GM12878 (cell line): ENCODE results near the gene ERFL. TPM values are rescaled to one million over a fixed set of nuclear protein-coding genes. Genes with fewer than 3 reads are reported as not detected.

Experiments used
- KLF5 ChIP-seq: fragments of 450-650 bp; IDR thresholded peaks from 2 replicates; pipeline ENCODE4 v1.6.1; 2014; ENCODE audit warnings: mild to moderate bottlenecking; ENCODE audit not compliant: partially characterized antibody
- microRNA-seq: library from miRNA; unstranded; fragments of <30 nt; microRNA quantifications from one replicate; pipeline ENCODE4, GENCODE V29; 2018
- polyA plus RNA-seq, 11 experiments: library from polyadenylated mRNA; depleted of rRNA in 4 of 11; unstranded in 6 of 11; stranded (reverse) in 5 of 11; fragments of >200 nt; fragmentation: Nextera tagmentation in 4 of 11; fragmentation: Illumina TruSeq in 1 of 11; extraction: Ambion mirVana in 4 of 11; extraction: Trizol in 1 of 11; gene quantifications; 1 replicate in 1 of 11; 2 replicates in 10 of 11; pipeline versions ENCODE4 v1.2.1 to v1.2.3, GENCODE V29; 2011 to 2016; ENCODE audit warnings: inconsistent platforms in 2 of 11, missing spikeins in 2 of 11, low read depth in 1 of 11
- small RNA-seq: library from RNA; depleted of rRNA; stranded (forward); fragments of <200 nt; gene quantifications from one replicate; pipeline ENCODE3, GENCODE V24; 2014
- total RNA-seq, 4 experiments: library from RNA; depleted of rRNA in 3 of 4; stranded (reverse); fragments of >200 nt in 3 of 4; fragmentation: Illumina TruSeq in 1 of 4; extraction: Trizol in 1 of 4; gene quantifications; 2 replicates each; pipeline versions ENCODE4 v1.2.1 to v1.2.3, GENCODE V29; 2013 to 2021
- TF ChIP-seq, protein P1 (sequence below): fragments of 450-650 bp; IDR thresholded peaks from 2 replicates; pipeline ENCODE4 v1.6.1; 2017; ENCODE audit warnings: mild to moderate bottlenecking, moderate library complexity

Gene ERFL
- total and polyA plus RNA-seq, 10 of the 15 experiments (the other 5 are each of a cell fraction or from before 2014, with no cell fraction given) = 0.04 to 0.10 (median 0.05) TPM; not detected in 7

DNA sequence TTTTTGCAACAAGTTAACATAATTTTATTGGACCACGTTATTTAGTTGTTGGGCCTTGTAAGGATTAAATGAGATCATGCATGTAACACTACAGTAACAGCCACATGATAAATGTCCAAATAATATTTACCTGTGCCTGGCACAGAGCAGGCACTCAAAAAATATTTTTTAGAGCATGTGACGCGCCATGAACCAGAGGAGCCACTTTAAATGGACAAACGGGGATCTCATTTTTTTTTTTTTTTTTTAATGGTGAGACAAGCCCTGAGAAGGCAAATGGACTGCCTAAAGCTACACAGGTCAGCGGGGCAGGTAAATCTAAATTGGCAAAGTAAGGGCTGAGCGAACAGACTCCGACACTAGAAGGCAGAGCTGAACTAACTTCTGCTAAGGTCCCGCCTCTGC, 69.0 kb downstream of the ERFL start (continued):
- TF ChIP-seq, protein P1, sequence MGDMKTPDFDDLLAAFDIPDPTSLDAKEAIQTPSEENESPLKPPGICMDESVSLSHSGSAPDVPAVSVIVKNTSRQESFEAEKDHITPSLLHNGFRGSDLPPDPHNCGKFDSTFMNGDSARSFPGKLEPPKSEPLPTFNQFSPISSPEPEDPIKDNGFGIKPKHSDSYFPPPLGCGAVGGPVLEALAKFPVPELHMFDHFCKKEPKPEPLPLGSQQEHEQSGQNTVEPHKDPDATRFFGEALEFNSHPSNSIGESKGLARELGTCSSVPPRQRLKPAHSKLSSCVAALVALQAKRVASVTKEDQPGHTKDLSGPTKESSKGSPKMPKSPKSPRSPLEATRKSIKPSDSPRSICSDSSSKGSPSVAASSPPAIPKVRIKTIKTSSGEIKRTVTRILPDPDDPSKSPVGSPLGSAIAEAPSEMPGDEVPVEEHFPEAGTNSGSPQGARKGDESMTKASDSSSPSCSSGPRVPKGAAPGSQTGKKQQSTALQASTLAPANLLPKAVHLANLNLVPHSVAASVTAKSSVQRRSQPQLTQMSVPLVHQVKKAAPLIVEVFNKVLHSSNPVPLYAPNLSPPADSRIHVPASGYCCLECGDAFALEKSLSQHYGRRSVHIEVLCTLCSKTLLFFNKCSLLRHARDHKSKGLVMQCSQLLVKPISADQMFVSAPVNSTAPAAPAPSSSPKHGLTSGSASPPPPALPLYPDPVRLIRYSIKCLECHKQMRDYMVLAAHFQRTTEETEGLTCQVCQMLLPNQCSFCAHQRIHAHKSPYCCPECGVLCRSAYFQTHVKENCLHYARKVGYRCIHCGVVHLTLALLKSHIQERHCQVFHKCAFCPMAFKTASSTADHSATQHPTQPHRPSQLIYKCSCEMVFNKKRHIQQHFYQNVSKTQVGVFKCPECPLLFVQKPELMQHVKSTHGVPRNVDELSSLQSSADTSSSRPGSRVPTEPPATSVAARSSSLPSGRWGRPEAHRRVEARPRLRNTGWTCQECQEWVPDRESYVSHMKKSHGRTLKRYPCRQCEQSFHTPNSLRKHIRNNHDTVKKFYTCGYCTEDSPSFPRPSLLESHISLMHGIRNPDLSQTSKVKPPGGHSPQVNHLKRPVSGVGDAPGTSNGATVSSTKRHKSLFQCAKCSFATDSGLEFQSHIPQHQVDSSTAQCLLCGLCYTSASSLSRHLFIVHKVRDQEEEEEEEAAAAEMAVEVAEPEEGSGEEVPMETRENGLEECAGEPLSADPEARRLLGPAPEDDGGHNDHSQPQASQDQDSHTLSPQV = no peak
- no peak for TF ChIP-seq KLF5

Small RNA genes lying within 50 kb of the gene (microRNA-seq; reads per million reads assigned to microRNA genes)
- gene MIR6797 = 0.75 reads per million

Small RNA genes lying within 50 kb of the gene (small RNA-seq; reads per million reads assigned to genes)
- 0.66 reads per million, percentile 17 among the genes with 10 or more reads in this experiment for gene MIR6797

Other genes with a start within 250 kb of the ERFL start
Only the 7 nearest of the 14 such genes appear.
- not detected in 2 replicates for gene LYPD4, start 83.8 kb downstream of the ERFL start, total RNA-seq (2014; rRNA removed)
- not detected in 2 replicates for gene LYPD4, start 83.8 kb downstream of the ERFL start, total RNA-seq (2014; rRNA removed; fragmentation: Illumina TruSeq; extraction: Trizol)
- not detected in 2 replicates for gene LYPD4, start 83.8 kb downstream of the ERFL start, total RNA-seq (2021)
- not detected in 2 replicates for gene LYPD4, start 83.8 kb downstream of the ERFL start, polyA plus RNA-seq (2011; rRNA removed)
- not detected in 2 replicates for gene LYPD4, start 83.8 kb downstream of the ERFL start, polyA plus RNA-seq (2014; fragmentation: Illumina TruSeq; extraction: Trizol)
- gene LYPD4, start 83.8 kb downstream of the ERFL start, polyA plus RNA-seq (2014; fragmentation: Nextera tagmentation; extraction: Ambion mirVana) = not detected
- gene LYPD4, start 83.8 kb downstream of the ERFL start, polyA plus RNA-seq (2014; rRNA removed) = not detected in 2 replicates
- gene LYPD4, start 83.8 kb downstream of the ERFL start, polyA plus RNA-seq (2016; fragmentation: Nextera tagmentation; extraction: Ambion mirVana) = not detected
- not detected in 2 replicates for gene DMRTC2, start 83.4 kb downstream of the ERFL start, total RNA-seq (2014; rRNA removed)
- not detected in 2 replicates for gene DMRTC2, start 83.4 kb downstream of the ERFL start, total RNA-seq (2014; rRNA removed; fragmentation: Illumina TruSeq; extraction: Trizol)
- not detected in 2 replicates for gene DMRTC2, start 83.4 kb downstream of the ERFL start, total RNA-seq (2021)
- gene DMRTC2, start 83.4 kb downstream of the ERFL start, polyA plus RNA-seq (2011; rRNA removed) = not detected in 2 replicates
- not detected in 2 replicates for gene DMRTC2, start 83.4 kb downstream of the ERFL start, polyA plus RNA-seq (2014; fragmentation: Illumina TruSeq; extraction: Trizol)
- gene DMRTC2, start 83.4 kb downstream of the ERFL start, polyA plus RNA-seq (2014; fragmentation: Nextera tagmentation; extraction: Ambion mirVana) = not detected
- not detected in 2 replicates for gene DMRTC2, start 83.4 kb downstream of the ERFL start, polyA plus RNA-seq (2014; rRNA removed)
- not detected for gene DMRTC2, start 83.4 kb downstream of the ERFL start, polyA plus RNA-seq (2016; fragmentation: Nextera tagmentation; extraction: Ambion mirVana)
- gene RPS19, start 68.2 kb downstream of the ERFL start, total RNA-seq (2014; rRNA removed) = 2,833 and 3,056 TPM in 2 replicates
- gene RPS19, start 68.2 kb downstream of the ERFL start, total RNA-seq (2014; rRNA removed; fragmentation: Illumina TruSeq; extraction: Trizol) = 4,466 and 4,585 TPM in 2 replicates
- 4,047 and 4,139 TPM in 2 replicates for gene RPS19, start 68.2 kb downstream of the ERFL start, total RNA-seq (2021)
- 2,203 and 3,275 TPM in 2 replicates for gene RPS19, start 68.2 kb downstream of the ERFL start, polyA plus RNA-seq (2011; rRNA removed)
- gene RPS19, start 68.2 kb downstream of the ERFL start, polyA plus RNA-seq (2014; fragmentation: Illumina TruSeq; extraction: Trizol) = 763 and 2,654 TPM in 2 replicates
- gene RPS19, start 68.2 kb downstream of the ERFL start, polyA plus RNA-seq (2014; fragmentation: Nextera tagmentation; extraction: Ambion mirVana) = 1,000 to 10,000 TPM; 5,523 to 5,578 TPM
- gene RPS19, start 68.2 kb downstream of the ERFL start, polyA plus RNA-seq (2014; rRNA removed) = 2,615 and 3,329 TPM in 2 replicates
- gene RPS19, start 68.2 kb downstream of the ERFL start, polyA plus RNA-seq (2016; fragmentation: Nextera tagmentation; extraction: Ambion mirVana) = 1,000 to 10,000 TPM; 4,207 to 4,390 TPM
- 370 and 414 TPM in 2 replicates for gene CD79A, start 51.2 kb downstream of the ERFL start, total RNA-seq (2014; rRNA removed)
- gene CD79A, start 51.2 kb downstream of the ERFL start, total RNA-seq (2014; rRNA removed; fragmentation: Illumina TruSeq; extraction: Trizol) = 243 and 253 TPM in 2 replicates
- 357 and 368 TPM in 2 replicates for gene CD79A, start 51.2 kb downstream of the ERFL start, total RNA-seq (2021)
- gene CD79A, start 51.2 kb downstream of the ERFL start, polyA plus RNA-seq (2011; rRNA removed) = 117 and 280 TPM in 2 replicates
- gene CD79A, start 51.2 kb downstream of the ERFL start, polyA plus RNA-seq (2014; fragmentation: Illumina TruSeq; extraction: Trizol) = 97.1 and 294 TPM in 2 replicates
- gene CD79A, start 51.2 kb downstream of the ERFL start, polyA plus RNA-seq (2014; fragmentation: Nextera tagmentation; extraction: Ambion mirVana) = 10 to 100 TPM; 38.8 to 76.5 TPM
- 400 and 502 TPM in 2 replicates for gene CD79A, start 51.2 kb downstream of the ERFL start, polyA plus RNA-seq (2014; rRNA removed)
- 100 to 1,000 TPM; 268 to 283 TPM for gene CD79A, start 51.2 kb downstream of the ERFL start, polyA plus RNA-seq (2016; fragmentation: Nextera tagmentation; extraction: Ambion mirVana)
- 63.3 and 67.8 TPM in 2 replicates for gene ARHGEF1, start 45.3 kb downstream of the ERFL start, total RNA-seq (2014; rRNA removed)
- gene ARHGEF1, start 45.3 kb downstream of the ERFL start, total RNA-seq (2014; rRNA removed; fragmentation: Illumina TruSeq; extraction: Trizol) = 21.2 and 21.7 TPM in 2 replicates
- gene ARHGEF1, start 45.3 kb downstream of the ERFL start, total RNA-seq (2021) = 185 and 207 TPM in 2 replicates
- 22.5 and 40.1 TPM in 2 replicates for gene ARHGEF1, start 45.3 kb downstream of the ERFL start, polyA plus RNA-seq (2011; rRNA removed)
- gene ARHGEF1, start 45.3 kb downstream of the ERFL start, polyA plus RNA-seq (2014; fragmentation: Illumina TruSeq; extraction: Trizol) = 13.4 and 35.3 TPM in 2 replicates
- gene ARHGEF1, start 45.3 kb downstream of the ERFL start, polyA plus RNA-seq (2014; fragmentation: Nextera tagmentation; extraction: Ambion mirVana) = 1 to 10 TPM; 1.2 to 5.9 TPM
- gene ARHGEF1, start 45.3 kb downstream of the ERFL start, polyA plus RNA-seq (2014; rRNA removed) = 151 and 182 TPM in 2 replicates
- gene ARHGEF1, start 45.3 kb downstream of the ERFL start, polyA plus RNA-seq (2016; fragmentation: Nextera tagmentation; extraction: Ambion mirVana) = 100 to 1,000 TPM in 1 of 2 experiments, 10 to 100 TPM in 1; 89.7 to 110 TPM
- gene RABAC1, start 30.9 kb upstream of the ERFL start, total RNA-seq (2014; rRNA removed) = 90.6 and 104 TPM in 2 replicates
- 14.1 and 15.6 TPM in 2 replicates for gene RABAC1, start 30.9 kb upstream of the ERFL start, total RNA-seq (2014; rRNA removed; fragmentation: Illumina TruSeq; extraction: Trizol)
- 71.2 and 80.6 TPM in 2 replicates for gene RABAC1, start 30.9 kb upstream of the ERFL start, total RNA-seq (2021)
- gene RABAC1, start 30.9 kb upstream of the ERFL start, polyA plus RNA-seq (2011; rRNA removed) = 8.3 and 15.9 TPM in 2 replicates
- 5.2 and 11.1 TPM in 2 replicates for gene RABAC1, start 30.9 kb upstream of the ERFL start, polyA plus RNA-seq (2014; fragmentation: Illumina TruSeq; extraction: Trizol)
- 10 to 100 TPM; 10.9 to 27.3 TPM for gene RABAC1, start 30.9 kb upstream of the ERFL start, polyA plus RNA-seq (2014; fragmentation: Nextera tagmentation; extraction: Ambion mirVana)
- 115 and 118 TPM in 2 replicates for gene RABAC1, start 30.9 kb upstream of the ERFL start, polyA plus RNA-seq (2014; rRNA removed)
- gene RABAC1, start 30.9 kb upstream of the ERFL start, polyA plus RNA-seq (2016; fragmentation: Nextera tagmentation; extraction: Ambion mirVana) = 10 to 100 TPM; 86.9 to 90.4 TPM
- gene ATP1A3, start 65.8 kb upstream of the ERFL start, total RNA-seq (2014; rRNA removed) = 0.17 and 0.22 TPM in 2 replicates
- 0.09 and 0.22 TPM in 2 replicates for gene ATP1A3, start 65.8 kb upstream of the ERFL start, total RNA-seq (2014; rRNA removed; fragmentation: Illumina TruSeq; extraction: Trizol)
- 0.64 and 0.72 TPM in 2 replicates for gene ATP1A3, start 65.8 kb upstream of the ERFL start, total RNA-seq (2021)
- gene ATP1A3, start 65.8 kb upstream of the ERFL start, polyA plus RNA-seq (2011; rRNA removed) = 0.20 TPM in 1 of 2 replicates, not detected in the other
- gene ATP1A3, start 65.8 kb upstream of the ERFL start, polyA plus RNA-seq (2014; fragmentation: Illumina TruSeq; extraction: Trizol) = 0.06 and 0.37 TPM in 2 replicates
- not detected for gene ATP1A3, start 65.8 kb upstream of the ERFL start, polyA plus RNA-seq (2014; fragmentation: Nextera tagmentation; extraction: Ambion mirVana)
- gene ATP1A3, start 65.8 kb upstream of the ERFL start, polyA plus RNA-seq (2014; rRNA removed) = 0.28 and 0.84 TPM in 2 replicates
- gene ATP1A3, start 65.8 kb upstream of the ERFL start, polyA plus RNA-seq (2016; fragmentation: Nextera tagmentation; extraction: Ambion mirVana) = under 1 TPM; 0.39 to 0.86 TPM